Natural killer cell (primary cell): ENCODE measurements around the gene DNAH10. TPM values are rescaled to one million over a fixed set of nuclear protein-coding genes. Genes with fewer than 3 reads are reported as not detected.
A peak's percentile ranks its signal among the peaks of the same experiment; 100 is the strongest.

Experiments
- ATAC-seq, 3 donors: fragments of 150-1000 bp in 2 of 3; fragments of 200-7000 bp in 1 of 3; cut with Tn5 transposase; 1 replicate in 1 of 3; 2 replicates in 2 of 3; pipeline ENCODE4 v1.10.0; 2021; ENCODE audit warnings: mild to moderate bottlenecking in 2 of 3, moderate library complexity in 2 of 3
- DNase-seq, 2 donors: peaks; one replicate each; pipeline versions ENCODE4 v3.0.0 to v3.0.0-alpha.2; 2013 to 2021; ENCODE audit warnings: mixed read lengths in 1 of 2
- H3K27ac ChIP-seq: one replicate; pipeline ENCODE4 v1.5.1; 2013; ENCODE audit warnings: mild to moderate bottlenecking, low read length
- H3K27me3 ChIP-seq: one replicate; pipeline ENCODE4 v1.6.1; 2013; ENCODE audit warnings: low read length; ENCODE audit not compliant: control insufficient read depth, insufficient read depth
- H3K36me3 ChIP-seq: one replicate; pipeline ENCODE4 v1.6.1; 2013; ENCODE audit warnings: low read length; ENCODE audit not compliant: control insufficient read depth, insufficient read depth
- H3K4me1 ChIP-seq: one replicate; pipeline ENCODE4 v1.6.1; 2013; ENCODE audit warnings: low read length; ENCODE audit not compliant: control insufficient read depth, insufficient read depth
- H3K4me3 ChIP-seq: one replicate; pipeline ENCODE4 v1.5.1; 2013; ENCODE audit warnings: low read length
- H3K9me3 ChIP-seq: one replicate; pipeline ENCODE4 v1.6.1; 2013; ENCODE audit warnings: low read length; ENCODE audit not compliant: control insufficient read depth, insufficient read depth
- H3K27ac Mint-ChIP-seq, 2 donors: one replicate each; pipeline ENCODE4 v1.8.0; 2022; ENCODE audit warnings: mild to moderate bottlenecking in 2 of 2, mixed read lengths in 2 of 2, moderate library complexity in 1 of 2
- H3K27me3 Mint-ChIP-seq, 2 donors: one replicate each; pipeline ENCODE4 v1.8.0; 2022; ENCODE audit warnings: low read depth in 2 of 2, mixed read lengths in 2 of 2
- H3K36me3 Mint-ChIP-seq: one replicate; pipeline ENCODE4 v1.8.0; 2022; ENCODE audit warnings: mixed read lengths
- H3K4me1 Mint-ChIP-seq, 2 donors: one replicate each; pipeline ENCODE4 v1.8.0; 2022; ENCODE audit warnings: mixed read lengths in 2 of 2
- H3K4me3 Mint-ChIP-seq: one replicate; pipeline ENCODE4 v1.8.0; 2022; ENCODE audit warnings: mild to moderate bottlenecking, moderate library complexity, mixed read lengths
- H3K9me3 Mint-ChIP-seq, 2 donors: one replicate each; pipeline ENCODE4 v1.8.0; 2022; ENCODE audit warnings: mixed read lengths in 2 of 2
- WGBS: methylation state at CpG from one replicate; pipeline ENCODE4 v1.1.7; 2013; ENCODE audit warnings: missing lambda C conversion rate; ENCODE audit not compliant: insufficient coverage; 5-methylcytosine and 5-hydroxymethylcytosine counted together
- intact Hi-C: fragments of 100-400 bp; cut with micrococcal nuclease; formaldehyde crosslinking; loops from one replicate; pipeline ENCODE4 v1.14.2; 2022
- total RNA-seq, 4 donors: library from RNA; stranded (reverse); fragments of 120-200 nt in 1 of 4; gene quantifications; one replicate each; pipeline versions ENCODE4 v1.2.3 to v1.2.4, GENCODE V29; 2013 to 2022
- TF ChIP-seq, protein P1 (sequence below): fragments of 200-600 bp; IDR thresholded peaks from one replicate; pipeline ENCODE4 v1.8.0; 2022; ENCODE audit warnings: antibody characterized with exemption

The DNAH10 gene
- total RNA-seq, 3 donors from 2014 or later (not counting 1 experiment from before 2014, with no cell fraction given), result 0.43 to 1.7 (median 0.94) TPM

- Mint-ChIP-seq H3K4me3 (peak overlapping the region; percentile 76), H3K36me3 (no peaks in the 10 kb centered on the region), H3K27me3 (peaks cover 7 to 12% of the 10 kb centered on the region in 2 donors), H3K4me1 (peaks cover 6 to 7% of the 10 kb centered on the region in 2 donors), H3K9me3 (no peaks in the 10 kb centered on the region), H3K27ac (no peak overlapping the region)
- Histone ChIP-seq H3K4me3 (peak overlapping the region; percentile 52), H3K27me3 (peaks cover 12% of the 10 kb centered on the region), H3K4me1 (peaks cover 16% of the 10 kb centered on the region), H3K36me3 (no peaks in the 10 kb centered on the region), H3K27ac (no peak overlapping the region), H3K9me3 (no peaks in the 10 kb centered on the region)
- TF ChIP-seq, protein P1, sequence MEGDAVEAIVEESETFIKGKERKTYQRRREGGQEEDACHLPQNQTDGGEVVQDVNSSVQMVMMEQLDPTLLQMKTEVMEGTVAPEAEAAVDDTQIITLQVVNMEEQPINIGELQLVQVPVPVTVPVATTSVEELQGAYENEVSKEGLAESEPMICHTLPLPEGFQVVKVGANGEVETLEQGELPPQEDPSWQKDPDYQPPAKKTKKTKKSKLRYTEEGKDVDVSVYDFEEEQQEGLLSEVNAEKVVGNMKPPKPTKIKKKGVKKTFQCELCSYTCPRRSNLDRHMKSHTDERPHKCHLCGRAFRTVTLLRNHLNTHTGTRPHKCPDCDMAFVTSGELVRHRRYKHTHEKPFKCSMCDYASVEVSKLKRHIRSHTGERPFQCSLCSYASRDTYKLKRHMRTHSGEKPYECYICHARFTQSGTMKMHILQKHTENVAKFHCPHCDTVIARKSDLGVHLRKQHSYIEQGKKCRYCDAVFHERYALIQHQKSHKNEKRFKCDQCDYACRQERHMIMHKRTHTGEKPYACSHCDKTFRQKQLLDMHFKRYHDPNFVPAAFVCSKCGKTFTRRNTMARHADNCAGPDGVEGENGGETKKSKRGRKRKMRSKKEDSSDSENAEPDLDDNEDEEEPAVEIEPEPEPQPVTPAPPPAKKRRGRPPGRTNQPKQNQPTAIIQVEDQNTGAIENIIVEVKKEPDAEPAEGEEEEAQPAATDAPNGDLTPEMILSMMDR, result no peak
- intact Hi-C loops, result no loop called here
- DNase-seq (no peak), ATAC-seq (no peak)
- 45% methylated on average over 15 of the region's 15 CpGs for WGBS
Measured at GRCh38 chr12:123762715-123763052, 583 bp downstream of the DNAH10 start.

GRCh38 chr12:123763093-123763492, 992 bp downstream of the DNAH10 start:
- Mint-ChIP-seq H3K4me3 (peak overlapping the region; percentile 76), H3K36me3 (no peaks in the 10 kb centered on the region), H3K9me3 (no peaks in the 10 kb centered on the region), H3K27me3 (peaks cover 7 to 12% of the 10 kb centered on the region in 2 donors), H3K27ac (no peak overlapping the region), H3K4me1 (peaks cover 8 to 10% of the 10 kb centered on the region in 2 donors)
- Histone ChIP-seq H3K4me1 (peaks cover 20% of the 10 kb centered on the region), H3K27me3 (peaks cover 12% of the 10 kb centered on the region), H3K9me3 (no peaks in the 10 kb centered on the region), H3K4me3 (no peak overlapping the region), H3K36me3 (no peaks in the 10 kb centered on the region), H3K27ac (no peak overlapping the region)
- ATAC-seq, result no peak
- 93% methylated on average over 8 of the region's 8 CpGs for WGBS
- intact Hi-C loops, result no loop called here
- no peak for DNase-seq
- TF ChIP-seq, protein P1, result no peak

GRCh38 chr12:123764109-123764508, 2.0 kb downstream of the DNAH10 start:
- peak overlapping the region; percentile 63 for H3K4me3 Mint-ChIP-seq
- peaks cover 7 to 14% of the 10 kb centered on the region in 2 donors for H3K27me3 Mint-ChIP-seq
- H3K27ac ChIP-seq, result no peak overlapping the region
- TF ChIP-seq, protein P1, result no peak
- H3K27me3 ChIP-seq, result peaks cover 12% of the 10 kb centered on the region
- no peak for DNase-seq
- H3K27ac Mint-ChIP-seq, result no peak overlapping the region
- H3K4me1 Mint-ChIP-seq, result peaks cover 8 to 14% of the 10 kb centered on the region in 2 donors
- ATAC-seq, result no peak
- H3K36me3 ChIP-seq, result no peaks in the 10 kb centered on the region
- H3K36me3 Mint-ChIP-seq, result no peaks in the 10 kb centered on the region
- intact Hi-C loops, result no loop called here
- no peaks in the 10 kb centered on the region for H3K9me3 Mint-ChIP-seq
- H3K4me1 ChIP-seq, result peaks cover 27% of the 10 kb centered on the region
- no peak overlapping the region for H3K4me3 ChIP-seq
- H3K9me3 ChIP-seq, result no peaks in the 10 kb centered on the region
- 97% methylated on average over 12 of the region's 12 CpGs for WGBS

- no peaks in the 10 kb centered on the region for H3K36me3 Mint-ChIP-seq
- Histone ChIP-seq H3K9me3 (no peaks in the 10 kb centered on the region), H3K4me3 (no peak overlapping the region), H3K27ac (no peak overlapping the region), H3K36me3 (no peaks in the 10 kb centered on the region), H3K4me1 (peaks cover 27% of the 10 kb centered on the region), H3K27me3 (peaks cover 16% of the 10 kb centered on the region)
- peaks cover 8 to 14% of the 10 kb centered on the region in 2 donors for H3K4me1 Mint-ChIP-seq
- no peak for ATAC-seq
- DNase-seq, result no peak
- intact Hi-C loops, result no loop called here
- no peak overlapping the region for H3K27ac Mint-ChIP-seq
- peaks cover 7 to 17% of the 10 kb centered on the region in 2 donors for H3K27me3 Mint-ChIP-seq
- 92% methylated on average over 2 of the region's 2 CpGs for WGBS
- H3K9me3 Mint-ChIP-seq, result no peaks in the 10 kb centered on the region
- TF ChIP-seq, protein P1, result no peak
- H3K4me3 Mint-ChIP-seq, result no peak overlapping the region
Measured at GRCh38 chr12:123765504-123766035, 3.5 kb downstream of the DNAH10 start.
